Esophagus squamous epithelium (tissue), 4 donors: Measurements from ENCODE around the gene OPCML.

ENCODE experiments used
- CTCF ChIP-seq, 6 experiments: fragments of 450-650 bp in 4 of 6; fragments of 200-600 bp in 2 of 6; sonication (generic) in 2 of 6; IDR thresholded peaks; one replicate each; pipeline ENCODE4 v1.5.1; 2016 to 2019; ENCODE audit warnings: antibody characterized with exemption in 6 of 6, mild to moderate bottlenecking in 4 of 6, moderate library complexity in 4 of 6
- POLR2A ChIP-seq, 4 donors: fragments of 450-650 bp; IDR thresholded peaks; one replicate each; pipeline ENCODE4 v1.6.1; 2017; ENCODE audit warnings: antibody characterized with exemption in 4 of 4, mild to moderate bottlenecking in 4 of 4, moderate library complexity in 3 of 4

- no peak for TF ChIP-seq CTCF (IDR thresholded peaks at IDR 0.05)
- no peak for TF ChIP-seq POLR2A (IDR thresholded peaks at IDR 0.05)
These were observed 178.2 kb downstream of the OPCML start for GRCh38 chr11:133354069-133354468.
